ENCODE results near the gene MED27.

DNA sequence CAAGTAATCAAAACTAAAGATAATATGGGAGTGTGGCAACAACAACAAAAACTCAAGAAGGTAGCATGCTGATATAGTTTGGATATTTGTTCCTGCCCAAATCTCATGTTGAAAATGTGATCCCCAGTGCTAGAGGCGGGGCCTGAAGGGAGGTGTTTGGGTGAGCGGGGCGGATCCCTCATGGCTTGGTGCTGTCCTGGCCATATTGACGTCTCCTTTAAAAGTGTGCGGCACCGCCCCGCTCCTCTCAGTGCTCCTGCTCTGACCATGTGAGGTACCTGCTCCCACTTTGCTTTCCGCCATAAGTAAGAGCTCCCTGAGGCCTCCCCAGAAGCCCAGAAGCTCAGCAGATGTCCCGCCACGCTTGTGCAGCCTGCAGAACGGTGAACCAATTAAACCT lies 25.6 kb downstream of the MED27 start:
- TF ChIP-seq EZH2phosphoT487 (IDR thresholded peaks at IDR 0.05; ENCODE audit: insufficient read depth, low read depth) (no peak), EZH2 (IDR thresholded peaks at IDR 0.05; ENCODE audit: insufficient read depth, poor library complexity, severe bottlenecking) (no peak)
